Sigmoid colon (tissue), 4 donors: ENCODE data around the gene PRAC1.

Experiments used
- CTCF ChIP-seq, 4 experiments: fragments of 450-650 bp in 3 of 4; fragments of 200-600 bp in 1 of 4; IDR thresholded peaks; one replicate each; pipeline ENCODE4 v1.5.1; 2016 to 2019; ENCODE audit warnings: antibody characterized with exemption in 4 of 4, mild to moderate bottlenecking in 3 of 4, moderate library complexity in 2 of 4
- POLR2AphosphoS5 ChIP-seq, 4 donors: sonication (generic); formaldehyde crosslinking; IDR thresholded peaks; one replicate each; pipeline ENCODE4 v1.6.1; 2017; ENCODE audit warnings: antibody characterized with exemption in 4 of 4

GRCh38 chr17:48740537-48740936, 18.2 kb upstream of the PRAC1 start:
- TF ChIP-seq CTCF (IDR thresholded peaks at IDR 0.05) (no peak), POLR2AphosphoS5 (IDR thresholded peaks at IDR 0.05) (no peak)
